GM12891 (cell line): ENCODE data around the gene CHD9.
"Not testable (repeated sequence)": the region's sequence is repeated elsewhere in the genome, so short reads cannot be mapped to it uniquely, and the experiment has no call there.

Experiments
- POLR2A ChIP-seq: IDR thresholded peaks from 2 replicates; pipeline ENCODE4 v1.6.1; 2011; ENCODE audit warnings: low read depth, low read length, control low read depth
- POLR2AphosphoS5 ChIP-seq: IDR thresholded peaks from 2 replicates; pipeline ENCODE4 v1.6.1; 2011; ENCODE audit warnings: low read depth, low read length, control low read depth
- SPI1 ChIP-seq: IDR thresholded peaks from 2 replicates; pipeline ENCODE4 v1.6.1; 2011; ENCODE audit warnings: low read depth, low read length, control low read depth

DNA sequence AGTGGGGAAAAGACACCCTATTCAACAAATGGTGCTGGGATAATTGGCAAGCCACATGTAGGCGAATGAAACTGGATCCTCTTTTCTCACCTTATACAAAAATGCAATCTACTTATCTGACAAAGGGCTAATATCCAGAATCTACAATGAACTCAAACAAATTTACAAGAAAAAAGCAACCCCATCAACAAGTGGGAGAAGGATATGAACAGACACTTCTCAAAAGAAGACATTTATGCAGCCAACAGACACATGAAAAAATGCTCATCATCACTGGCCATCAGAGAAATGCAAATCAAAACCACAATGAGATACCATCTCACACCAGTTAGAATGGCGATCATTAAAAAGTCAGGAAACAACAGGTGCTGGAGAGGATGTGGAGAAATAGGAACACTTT, 223.7 kb downstream of the CHD9 start:
- TF ChIP-seq POLR2A, POLR2AphosphoS5, SPI1: not testable (repeated sequence)
